OCI-LY7 (cell line): Measurements from ENCODE around the gene ATG4C.

Source experiments
- EZH2phosphoT487 ChIP-seq: fragments of 200-600 bp; sonication (generic); IDR thresholded peaks from 2 replicates; pipeline ENCODE4 v1.6.1; 2018; ENCODE audit warnings: low read depth, borderline replicate concordance, mild to moderate bottlenecking, mixed run types, antibody characterized with exemption, low read length, moderate library complexity, mixed read lengths
- TF ChIP-seq, protein P1 (sequence below): fragments of 200-600 bp; sonication (generic); conservative IDR thresholded peaks from 2 replicates; pipeline ENCODE4 v1.5.1; 2014; ENCODE audit warnings: mild to moderate bottlenecking, antibody characterized with exemption, low read length, moderate library complexity, mixed read lengths

DNA sequence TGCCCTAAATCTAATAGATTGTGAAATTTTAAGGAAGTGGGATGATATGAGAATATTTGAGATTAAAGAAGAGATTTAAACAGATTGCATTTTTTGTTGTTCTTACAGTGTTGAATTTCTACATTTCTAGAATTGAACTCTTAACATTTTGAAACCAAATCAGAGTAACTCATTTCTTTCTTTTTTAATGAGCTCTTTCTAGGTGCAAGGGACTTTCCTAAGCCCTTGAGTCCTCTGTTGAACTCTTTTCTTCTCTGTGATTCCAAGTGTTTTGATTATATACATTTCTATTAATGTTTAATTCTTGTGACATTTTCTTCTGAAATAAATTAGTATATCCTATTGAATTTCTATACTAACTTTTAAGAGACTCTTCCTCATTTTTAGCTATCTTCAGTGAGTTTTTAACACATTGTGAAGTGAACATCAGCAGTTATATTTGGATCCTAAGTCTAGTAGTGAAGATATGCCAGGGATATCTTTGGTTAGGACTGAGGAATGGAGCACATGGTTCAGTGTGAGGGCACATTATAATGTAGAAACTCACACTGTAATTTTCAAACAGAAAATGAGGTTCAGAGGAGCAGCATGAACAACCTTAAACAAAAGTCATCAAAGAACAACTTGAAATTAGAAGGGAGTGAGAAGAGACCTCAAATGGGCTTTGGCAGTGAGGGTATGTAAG, 53.1 kb downstream of the ATG4C start:
- TF ChIP-seq, protein P1, sequence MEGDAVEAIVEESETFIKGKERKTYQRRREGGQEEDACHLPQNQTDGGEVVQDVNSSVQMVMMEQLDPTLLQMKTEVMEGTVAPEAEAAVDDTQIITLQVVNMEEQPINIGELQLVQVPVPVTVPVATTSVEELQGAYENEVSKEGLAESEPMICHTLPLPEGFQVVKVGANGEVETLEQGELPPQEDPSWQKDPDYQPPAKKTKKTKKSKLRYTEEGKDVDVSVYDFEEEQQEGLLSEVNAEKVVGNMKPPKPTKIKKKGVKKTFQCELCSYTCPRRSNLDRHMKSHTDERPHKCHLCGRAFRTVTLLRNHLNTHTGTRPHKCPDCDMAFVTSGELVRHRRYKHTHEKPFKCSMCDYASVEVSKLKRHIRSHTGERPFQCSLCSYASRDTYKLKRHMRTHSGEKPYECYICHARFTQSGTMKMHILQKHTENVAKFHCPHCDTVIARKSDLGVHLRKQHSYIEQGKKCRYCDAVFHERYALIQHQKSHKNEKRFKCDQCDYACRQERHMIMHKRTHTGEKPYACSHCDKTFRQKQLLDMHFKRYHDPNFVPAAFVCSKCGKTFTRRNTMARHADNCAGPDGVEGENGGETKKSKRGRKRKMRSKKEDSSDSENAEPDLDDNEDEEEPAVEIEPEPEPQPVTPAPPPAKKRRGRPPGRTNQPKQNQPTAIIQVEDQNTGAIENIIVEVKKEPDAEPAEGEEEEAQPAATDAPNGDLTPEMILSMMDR, result no peak
- TF ChIP-seq EZH2phosphoT487, result no peak
